Testis (tissue), 2 donors: ENCODE data around the gene ANKS1B.

Experiments used
- POLR2A ChIP-seq: fragments of 450-650 bp; IDR thresholded peaks from one replicate; pipeline ENCODE4 v1.6.1; 2017; ENCODE audit warnings: antibody characterized with exemption, mild to moderate bottlenecking, moderate library complexity
- TF ChIP-seq, protein P1 (sequence below), 3 experiments: fragments of 450-650 bp in 2 of 3; fragments of 200-600 bp in 1 of 3; sonication (generic) in 1 of 3; IDR thresholded peaks; one replicate each; pipeline ENCODE4 v1.5.1; 2016 to 2019; ENCODE audit warnings: antibody characterized with exemption in 3 of 3, mild to moderate bottlenecking in 2 of 3, moderate library complexity in 1 of 3

DNA sequence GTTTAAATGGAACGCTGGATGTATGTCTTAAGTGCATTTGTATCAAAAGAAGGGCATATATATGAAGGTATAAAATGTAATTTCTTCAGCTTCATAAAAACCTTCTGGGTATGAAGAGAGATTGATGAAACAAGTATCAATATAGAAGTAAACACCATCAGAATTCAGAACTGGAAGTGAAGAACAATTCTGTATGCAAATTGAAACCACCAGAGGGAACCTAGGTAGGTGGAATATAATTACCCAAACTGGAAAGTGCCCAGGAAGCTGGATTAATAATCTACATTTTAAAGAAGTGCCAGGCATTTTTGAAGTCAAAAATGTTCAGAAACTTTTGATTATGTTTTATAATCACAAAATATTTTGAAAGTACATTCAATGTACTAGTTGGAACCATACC lies 673.4 kb downstream of the ANKS1B start:
- no peak for TF ChIP-seq POLR2A
- TF ChIP-seq, protein P1, sequence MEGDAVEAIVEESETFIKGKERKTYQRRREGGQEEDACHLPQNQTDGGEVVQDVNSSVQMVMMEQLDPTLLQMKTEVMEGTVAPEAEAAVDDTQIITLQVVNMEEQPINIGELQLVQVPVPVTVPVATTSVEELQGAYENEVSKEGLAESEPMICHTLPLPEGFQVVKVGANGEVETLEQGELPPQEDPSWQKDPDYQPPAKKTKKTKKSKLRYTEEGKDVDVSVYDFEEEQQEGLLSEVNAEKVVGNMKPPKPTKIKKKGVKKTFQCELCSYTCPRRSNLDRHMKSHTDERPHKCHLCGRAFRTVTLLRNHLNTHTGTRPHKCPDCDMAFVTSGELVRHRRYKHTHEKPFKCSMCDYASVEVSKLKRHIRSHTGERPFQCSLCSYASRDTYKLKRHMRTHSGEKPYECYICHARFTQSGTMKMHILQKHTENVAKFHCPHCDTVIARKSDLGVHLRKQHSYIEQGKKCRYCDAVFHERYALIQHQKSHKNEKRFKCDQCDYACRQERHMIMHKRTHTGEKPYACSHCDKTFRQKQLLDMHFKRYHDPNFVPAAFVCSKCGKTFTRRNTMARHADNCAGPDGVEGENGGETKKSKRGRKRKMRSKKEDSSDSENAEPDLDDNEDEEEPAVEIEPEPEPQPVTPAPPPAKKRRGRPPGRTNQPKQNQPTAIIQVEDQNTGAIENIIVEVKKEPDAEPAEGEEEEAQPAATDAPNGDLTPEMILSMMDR (IDR thresholded peaks at IDR 0.05), result no peak
